ENCODE results near the gene MEF2A.
"Not testable (repeated sequence)": the region's sequence is repeated elsewhere in the genome, so short reads cannot be mapped to it uniquely, and the experiment has no call there.

Gene MEF2A

GRCh38 chr15:99744142-99744541 lies 178.4 kb downstream of the MEF2A start:
- no peak overlapping the region for H3K4me3 ChIP-seq (replicated peaks in 1 of 2; ENCODE audit: low read depth in 2 of 2, low read length in 2 of 2)
- no peak for DNase-seq (ENCODE audit: low read depth in 2 of 2)
- TF ChIP-seq CTCF (IDR thresholded peaks at IDR 0.05; ENCODE audit: low read depth, low read length), result no peak

- DNase-seq (ENCODE audit: low read depth in 2 of 2), result no peak
- TF ChIP-seq CTCF (IDR thresholded peaks at IDR 0.05; ENCODE audit: low read depth, low read length), result no peak
- no peak overlapping the region for H3K4me3 ChIP-seq (replicated peaks in 1 of 2; ENCODE audit: low read depth in 2 of 2, low read length in 2 of 2)
These were observed 179.7 kb downstream of the MEF2A start for GRCh38 chr15:99745370-99746086.

GRCh38 chr15:99749386-99749785 lies 183.6 kb downstream of the MEF2A start:
- DNase-seq (ENCODE audit: low read depth in 2 of 2), result peak in 1 of 2 donors; percentile 49
- no peak overlapping the region for H3K4me3 ChIP-seq (replicated peaks in 1 of 2; ENCODE audit: low read depth in 2 of 2, low read length in 2 of 2)
- no peak for TF ChIP-seq CTCF (IDR thresholded peaks at IDR 0.05; ENCODE audit: low read depth, low read length)

GRCh38 chr15:99750326-99750725 lies 184.5 kb downstream of the MEF2A start:
- H3K4me3 ChIP-seq (replicated peaks in 1 of 2; ENCODE audit: low read depth in 2 of 2, low read length in 2 of 2); DNase-seq (ENCODE audit: low read depth in 2 of 2): not testable (repeated sequence)

- H3K4me3 ChIP-seq (replicated peaks in 1 of 2; ENCODE audit: low read depth in 2 of 2, low read length in 2 of 2), result no peak overlapping the region
- no peak for DNase-seq (ENCODE audit: low read depth in 2 of 2)
- no peak for TF ChIP-seq CTCF (IDR thresholded peaks at IDR 0.05; ENCODE audit: low read depth, low read length)
These were observed 186.8 kb downstream of the MEF2A start for GRCh38 chr15:99752556-99752955.

GRCh38 chr15:99753066-99753465 lies 187.3 kb downstream of the MEF2A start:
- TF ChIP-seq CTCF (IDR thresholded peaks at IDR 0.05; ENCODE audit: low read depth, low read length), result no peak
- H3K4me3 ChIP-seq (replicated peaks in 1 of 2; ENCODE audit: low read depth in 2 of 2, low read length in 2 of 2), result no peak overlapping the region
- DNase-seq (ENCODE audit: low read depth in 2 of 2), result no peak

- TF ChIP-seq CTCF (IDR thresholded peaks at IDR 0.05; ENCODE audit: low read depth, low read length), result peak; percentile 82
- peak; percentile 80 to 84 for DNase-seq (ENCODE audit: low read depth in 2 of 2)
- no peak overlapping the region for H3K4me3 ChIP-seq (replicated peaks in 1 of 2; ENCODE audit: low read depth in 2 of 2, low read length in 2 of 2)
These were observed 190.1 kb downstream of the MEF2A start for GRCh38 chr15:99755692-99756409.

Measured in cardiac fibroblast (primary cell).